ENCODE data around the gene MATR3. TPM values are rescaled to one million over a fixed set of nuclear protein-coding genes. Genes with fewer than 3 reads are reported as not detected.

The MATR3 gene
- total RNA-seq, 1 experiment from 2014 or later = 267 TPM

GRCh38 chr5:139306628-139307379 is 13.3 kb downstream of the MATR3 start:
- H3K4me2 ChIP-seq (ENCODE audit: insufficient read depth, insufficient read length, low read length) = no peak overlapping the region
- no peaks in the 10 kb centered on the region for H3K9me3 Mint-ChIP-seq
- no peak for TF ChIP-seq CTCF (conservative IDR thresholded peaks at IDR 0.05)
- H3K4me1 Mint-ChIP-seq = peaks cover 72 to 76% of the 10 kb centered on the region in 2 experiments
- H3K9me3 ChIP-seq (ENCODE audit: control insufficient read depth, low read depth, low read length) = no peaks in the 10 kb centered on the region
- no peak overlapping the region for H2AFZ ChIP-seq (ENCODE audit: low read length)
- no peak overlapping the region for H3K14ac ChIP-seq (ENCODE audit: insufficient read depth, low read length)
- no peak overlapping the region for H3K56ac ChIP-seq (ENCODE audit: insufficient read length, low read depth, low read length)
- no peak overlapping the region for H2BK120ac ChIP-seq (ENCODE audit: low read depth, low read length, poor library complexity, severe bottlenecking)
- no peak overlapping the region for H4K8ac ChIP-seq (replicated peaks; ENCODE audit: insufficient read length, low read depth, low read length)
- no peak overlapping the region for H3K4me3 Mint-ChIP-seq
- H3K79me1 ChIP-seq (ENCODE audit: insufficient read depth, low read depth, low read length, poor library complexity, severe bottlenecking) = no peaks in the 10 kb centered on the region
- H3K27ac ChIP-seq (ENCODE audit: insufficient read length, low read depth, low read length) = no peak overlapping the region
- no peak for DNase-seq
- H3K36me3 Mint-ChIP-seq (ENCODE audit: insufficient read depth in 1 of 3, low read depth in 3 of 3) = peaks cover 0 to 17% (median 15%) of the 10 kb centered on the region in 3 experiments; a peak in 4 of 7 replicates
- no peak overlapping the region for H2BK5ac ChIP-seq (ENCODE audit: insufficient read length, low read length)
- H3K4ac ChIP-seq (ENCODE audit: low read depth, low read length) = no peak overlapping the region
- WGBS (ENCODE audit: extremely low coverage, insufficient read length, low lambda C conversion rate) = no CpG with 5 or more reads among the region's 3 CpGs
- no peak overlapping the region for H2BK15ac ChIP-seq (ENCODE audit: low read depth, low read length)
- H3K9ac ChIP-seq (ENCODE audit: extremely low read depth, insufficient read length, low read length) = no peak overlapping the region
- no peak overlapping the region for H3K27ac Mint-ChIP-seq
- H4K5ac ChIP-seq (ENCODE audit: insufficient read length, low read depth, low read length) = no peak overlapping the region
- no peaks in the 10 kb centered on the region for H3K23me2 ChIP-seq (ENCODE audit: insufficient read length, low read depth, low read length, poor library complexity, severe bottlenecking)
- no peaks in the 10 kb centered on the region for H3K27me3 ChIP-seq (ENCODE audit: insufficient read depth, low read length)
- H3K23ac ChIP-seq (ENCODE audit: insufficient read length, low read depth, low read length) = no peak overlapping the region
- H4K91ac ChIP-seq (ENCODE audit: insufficient read length, low read depth, low read length) = no peak overlapping the region
- H3K4me1 ChIP-seq (ENCODE audit: insufficient read depth, low read length) = no peaks in the 10 kb centered on the region; the same call in 1 of the 2 replicates
- no peak overlapping the region for H2BK12ac ChIP-seq (ENCODE audit: insufficient read length, low read depth, low read length)
- no peak overlapping the region for H2AK5ac ChIP-seq (ENCODE audit: insufficient read length, low read length)
- H3K27me3 Mint-ChIP-seq (ENCODE audit: low read depth) = no peaks in the 10 kb centered on the region
- H4K20me1 ChIP-seq (ENCODE audit: control insufficient read depth, insufficient read depth, insufficient read length) = no peaks in the 10 kb centered on the region
- no peak overlapping the region for H3K18ac ChIP-seq (ENCODE audit: insufficient read length, low read depth, low read length)
- H2BK20ac ChIP-seq (ENCODE audit: low read depth, low read length, poor library complexity, severe bottlenecking) = no peak overlapping the region
- peaks cover 78% of the 10 kb centered on the region for H3K79me2 ChIP-seq (ENCODE audit: insufficient read depth, low read length)
- H3T11ph ChIP-seq (ENCODE audit: low read length) = no peak overlapping the region

All from H9 (cell line).